IMR-90 (cell line): ENCODE measurements around the gene MND1.

Experiments
- BHLHE40 ChIP-seq: fragments of 150-350 bp; IDR thresholded peaks from 2 replicates; pipeline ENCODE4 v1.6.1; 2016; ENCODE audit warnings: mild to moderate bottlenecking, low read depth, low read length
- POLR2A ChIP-seq: IDR thresholded peaks from 2 replicates; pipeline ENCODE4 v1.6.1; 2012; ENCODE audit warnings: mild to moderate bottlenecking, low read depth, low read length
- RCOR1 ChIP-seq: IDR thresholded peaks from 2 replicates; pipeline ENCODE4 v1.6.1; 2012; ENCODE audit warnings: mild to moderate bottlenecking, low read length, improper control_type of control experiment; ENCODE audit not compliant: insufficient replicate concordance
- TF ChIP-seq, protein P1 (sequence below): conservative IDR thresholded peaks from 2 replicates; pipeline ENCODE4 v1.5.1; 2012; ENCODE audit warnings: mild to moderate bottlenecking, low read depth, low read length, improper control_type of control experiment
- TF ChIP-seq, protein P2 (sequence below): fragments of 150-350 bp; IDR thresholded peaks from 2 replicates; pipeline ENCODE4 v1.6.1; 2017; ENCODE audit warnings: mild to moderate bottlenecking, antibody characterized with exemption, low read length, low read depth

DNA sequence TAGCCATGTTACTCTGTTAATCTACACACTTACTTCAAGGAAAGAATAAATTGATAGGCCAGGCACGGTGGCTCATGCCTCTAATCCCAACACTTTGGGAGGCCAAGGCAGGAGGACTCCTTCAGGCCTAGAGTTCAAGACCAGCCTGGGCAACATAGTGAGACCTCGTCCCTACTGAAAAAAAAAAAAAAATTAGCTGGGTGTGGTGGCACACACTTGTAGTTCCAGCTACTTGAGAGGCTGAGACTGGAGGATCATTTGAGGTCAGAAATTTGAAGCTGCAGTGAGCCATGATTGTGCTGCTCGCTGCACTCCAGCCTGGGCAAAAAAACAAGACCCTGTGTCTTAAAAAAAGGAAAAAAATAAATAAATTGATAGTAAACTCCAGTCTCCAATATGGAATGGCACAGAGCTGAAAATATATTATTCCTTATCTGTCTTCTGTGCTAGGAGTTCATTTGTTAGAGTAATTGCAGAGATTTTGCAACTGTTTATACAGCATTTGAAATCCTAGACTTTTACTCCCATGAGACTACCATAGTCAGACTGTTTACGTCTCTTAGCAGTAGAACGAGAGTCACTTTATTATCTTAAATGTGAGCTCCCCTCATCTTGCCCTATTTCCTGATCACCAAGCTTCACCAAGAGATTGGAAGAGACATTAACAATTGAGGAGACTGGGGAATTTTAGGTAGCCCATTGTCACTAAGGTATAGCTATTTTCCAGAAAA is 102.9 kb downstream of the MND1 start:
- TF ChIP-seq, protein P1, sequence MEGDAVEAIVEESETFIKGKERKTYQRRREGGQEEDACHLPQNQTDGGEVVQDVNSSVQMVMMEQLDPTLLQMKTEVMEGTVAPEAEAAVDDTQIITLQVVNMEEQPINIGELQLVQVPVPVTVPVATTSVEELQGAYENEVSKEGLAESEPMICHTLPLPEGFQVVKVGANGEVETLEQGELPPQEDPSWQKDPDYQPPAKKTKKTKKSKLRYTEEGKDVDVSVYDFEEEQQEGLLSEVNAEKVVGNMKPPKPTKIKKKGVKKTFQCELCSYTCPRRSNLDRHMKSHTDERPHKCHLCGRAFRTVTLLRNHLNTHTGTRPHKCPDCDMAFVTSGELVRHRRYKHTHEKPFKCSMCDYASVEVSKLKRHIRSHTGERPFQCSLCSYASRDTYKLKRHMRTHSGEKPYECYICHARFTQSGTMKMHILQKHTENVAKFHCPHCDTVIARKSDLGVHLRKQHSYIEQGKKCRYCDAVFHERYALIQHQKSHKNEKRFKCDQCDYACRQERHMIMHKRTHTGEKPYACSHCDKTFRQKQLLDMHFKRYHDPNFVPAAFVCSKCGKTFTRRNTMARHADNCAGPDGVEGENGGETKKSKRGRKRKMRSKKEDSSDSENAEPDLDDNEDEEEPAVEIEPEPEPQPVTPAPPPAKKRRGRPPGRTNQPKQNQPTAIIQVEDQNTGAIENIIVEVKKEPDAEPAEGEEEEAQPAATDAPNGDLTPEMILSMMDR, result no peak
- TF ChIP-seq BHLHE40 (no peak), POLR2A (no peak), RCOR1 (no peak)
- TF ChIP-seq, protein P2, sequence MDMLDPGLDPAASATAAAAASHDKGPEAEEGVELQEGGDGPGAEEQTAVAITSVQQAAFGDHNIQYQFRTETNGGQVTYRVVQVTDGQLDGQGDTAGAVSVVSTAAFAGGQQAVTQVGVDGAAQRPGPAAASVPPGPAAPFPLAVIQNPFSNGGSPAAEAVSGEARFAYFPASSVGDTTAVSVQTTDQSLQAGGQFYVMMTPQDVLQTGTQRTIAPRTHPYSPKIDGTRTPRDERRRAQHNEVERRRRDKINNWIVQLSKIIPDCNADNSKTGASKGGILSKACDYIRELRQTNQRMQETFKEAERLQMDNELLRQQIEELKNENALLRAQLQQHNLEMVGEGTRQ, result no peak
